ENCODE results near the gene CFAP45. TPM values are rescaled to one million over a fixed set of nuclear protein-coding genes. Genes with fewer than 3 reads are reported as not detected.

The CFAP45 gene
- total and polyA plus RNA-seq, 9 of the 15 experiments (the other 6 are each of a cell fraction or from before 2014, with no cell fraction given), result 0.65 to 2.4 (median 1.5) TPM

DNA sequence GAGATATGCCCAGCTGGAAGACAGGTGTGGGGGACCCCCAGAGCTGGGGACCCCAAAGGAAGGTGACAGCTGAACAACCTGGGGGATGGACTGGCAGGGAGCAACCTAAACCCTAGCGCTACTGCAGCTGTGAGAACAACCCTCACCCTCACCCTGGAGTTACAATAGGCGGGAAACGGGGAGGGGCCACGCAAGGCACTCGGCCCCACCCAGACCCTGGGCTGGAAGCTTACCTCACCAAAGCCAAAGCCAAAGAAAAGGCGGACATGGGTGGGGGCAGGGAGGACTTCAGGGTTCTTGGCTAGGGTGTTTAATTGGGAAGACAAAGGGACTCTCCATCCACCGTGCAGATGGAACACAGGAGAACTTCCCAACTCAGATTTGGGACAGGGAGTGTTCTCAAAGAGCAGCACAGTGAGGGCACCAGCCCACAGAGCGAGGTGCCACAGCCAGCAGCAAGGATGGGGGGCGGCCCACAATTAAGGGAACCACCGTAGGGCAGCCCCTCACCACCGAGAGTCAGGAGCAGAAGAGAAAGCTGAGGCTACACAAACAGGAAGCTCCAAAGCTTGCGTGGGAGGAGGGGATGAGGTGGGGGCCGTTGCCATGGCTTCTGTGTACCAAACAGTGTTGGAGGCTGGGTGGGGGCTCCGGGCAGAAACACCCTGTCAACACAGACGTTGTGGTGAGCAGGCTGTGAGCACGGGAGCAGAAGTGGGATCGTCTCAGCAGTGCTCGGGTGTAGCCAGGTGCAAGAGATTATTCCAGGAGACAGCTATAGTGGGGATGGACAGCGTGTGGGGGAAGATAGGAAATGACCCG, 23.4 kb upstream of the CFAP45 start (continued):
- TF ChIP-seq PPARD (CRISPR knock-in tag; IDR thresholded peaks at IDR 0.05) (no peak), FOXP1 (CRISPR knock-in tag; IDR thresholded peaks at IDR 0.05) (peak; percentile 79), ZBTB17 (CRISPR knock-in tag; IDR thresholded peaks at IDR 0.05) (no peak), LCOR (CRISPR knock-in tag; IDR thresholded peaks at IDR 0.05) (0 out of 2 replicates have a peak, but pooled peaks have one; percentile 56), HCFC1 (IDR thresholded peaks at IDR 0.05; ENCODE audit: low read depth, low read length) (0 out of 2 replicates have a peak, but pooled peaks have one; percentile 2), POLR2H (tag; IDR thresholded peaks at IDR 0.05; ENCODE audit: low read depth) (peak; percentile 53), TAF1 (IDR thresholded peaks at IDR 0.05; ENCODE audit: control insufficient read depth, extremely low read depth, insufficient read depth, low read length, severe bottlenecking) (peak; percentile 76), FOXK1 (CRISPR knock-in tag; IDR thresholded peaks at IDR 0.05; ENCODE audit: borderline replicate concordance) (0 out of 2 replicates have a peak, but pooled peaks have one; percentile 46), CBFB (CRISPR knock-in tag; IDR thresholded peaks at IDR 0.05) (no peak), TEAD4 (IDR thresholded peaks at IDR 0.05; ENCODE audit: low read length) (peak; percentile 49; the same call in 1 of the 2 replicates), TEAD4 (CRISPR knock-in tag; IDR thresholded peaks at IDR 0.05; ENCODE audit: borderline replicate concordance) (no peak), ZNF24 (IDR thresholded peaks at IDR 0.05) (no peak), MBD2 (IDR thresholded peaks at IDR 0.05; ENCODE audit: borderline replicate concordance, low read depth) (peak; percentile 33; the same call in 1 of the 2 replicates), NRF1 (conservative IDR thresholded peaks at IDR 0.05 in 1 of 2, IDR thresholded peaks at IDR 0.05 in 1 of 2) (peak in 1 of 2 experiments; percentile 40; a peak in 2 of 4 replicates), FOXA3 (CRISPR knock-in tag; conservative IDR thresholded peaks at IDR 0.05 in 1 of 2, IDR thresholded peaks at IDR 0.05 in 1 of 2) (peak; percentile 39 to 79; a peak in 2 of 4 replicates)
- TF ChIP-seq, protein P1, sequence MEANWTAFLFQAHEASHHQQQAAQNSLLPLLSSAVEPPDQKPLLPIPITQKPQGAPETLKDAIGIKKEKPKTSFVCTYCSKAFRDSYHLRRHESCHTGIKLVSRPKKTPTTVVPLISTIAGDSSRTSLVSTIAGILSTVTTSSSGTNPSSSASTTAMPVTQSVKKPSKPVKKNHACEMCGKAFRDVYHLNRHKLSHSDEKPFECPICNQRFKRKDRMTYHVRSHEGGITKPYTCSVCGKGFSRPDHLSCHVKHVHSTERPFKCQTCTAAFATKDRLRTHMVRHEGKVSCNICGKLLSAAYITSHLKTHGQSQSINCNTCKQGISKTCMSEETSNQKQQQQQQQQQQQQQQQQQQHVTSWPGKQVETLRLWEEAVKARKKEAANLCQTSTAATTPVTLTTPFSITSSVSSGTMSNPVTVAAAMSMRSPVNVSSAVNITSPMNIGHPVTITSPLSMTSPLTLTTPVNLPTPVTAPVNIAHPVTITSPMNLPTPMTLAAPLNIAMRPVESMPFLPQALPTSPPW (CRISPR knock-in tag; IDR thresholded peaks at IDR 0.05), result peak; percentile 94
- TF ChIP-seq, protein P2, sequence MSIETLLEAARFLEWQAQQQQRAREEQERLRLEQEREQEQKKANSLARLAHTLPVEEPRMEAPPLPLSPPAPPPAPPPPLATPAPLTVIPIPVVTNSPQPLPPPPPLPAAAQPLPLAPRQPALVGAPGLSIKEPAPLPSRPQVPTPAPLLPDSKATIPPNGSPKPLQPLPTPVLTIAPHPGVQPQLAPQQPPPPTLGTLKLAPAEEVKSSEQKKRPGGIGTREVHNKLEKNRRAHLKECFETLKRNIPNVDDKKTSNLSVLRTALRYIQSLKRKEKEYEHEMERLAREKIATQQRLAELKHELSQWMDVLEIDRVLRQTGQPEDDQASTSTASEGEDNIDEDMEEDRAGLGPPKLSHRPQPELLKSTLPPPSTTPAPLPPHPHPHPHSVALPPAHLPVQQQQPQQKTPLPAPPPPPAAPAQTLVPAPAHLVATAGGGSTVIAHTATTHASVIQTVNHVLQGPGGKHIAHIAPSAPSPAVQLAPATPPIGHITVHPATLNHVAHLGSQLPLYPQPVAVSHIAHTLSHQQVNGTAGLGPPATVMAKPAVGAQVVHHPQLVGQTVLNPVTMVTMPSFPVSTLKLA (conservative IDR thresholded peaks at IDR 0.05), result peak in 1 of 2 experiments; percentile 60; a peak in 2 of 4 replicates
- TF ChIP-seq, protein P3, sequence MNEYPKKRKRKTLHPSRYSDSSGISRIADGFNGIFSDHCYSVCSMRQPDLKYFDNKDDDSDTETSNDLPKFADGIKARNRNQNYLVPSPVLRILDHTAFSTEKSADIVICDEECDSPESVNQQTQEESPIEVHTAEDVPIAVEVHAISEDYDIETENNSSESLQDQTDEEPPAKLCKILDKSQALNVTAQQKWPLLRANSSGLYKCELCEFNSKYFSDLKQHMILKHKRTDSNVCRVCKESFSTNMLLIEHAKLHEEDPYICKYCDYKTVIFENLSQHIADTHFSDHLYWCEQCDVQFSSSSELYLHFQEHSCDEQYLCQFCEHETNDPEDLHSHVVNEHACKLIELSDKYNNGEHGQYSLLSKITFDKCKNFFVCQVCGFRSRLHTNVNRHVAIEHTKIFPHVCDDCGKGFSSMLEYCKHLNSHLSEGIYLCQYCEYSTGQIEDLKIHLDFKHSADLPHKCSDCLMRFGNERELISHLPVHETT (CRISPR knock-in tag; conservative IDR thresholded peaks at IDR 0.05 in 1 of 2, IDR thresholded peaks at IDR 0.05 in 1 of 2), result no peak; a peak in 1 of 4 replicates

All from K562 (cell line).